NCI-H1694 treated with DMSO at 0.1 percent for 48 hours (cell line): ENCODE data around the gene LMF1.
"Not testable (repeated sequence)": the region's sequence is repeated elsewhere in the genome, so short reads cannot be mapped to it uniquely, and the experiment has no call there.

Source experiments
- DNase-seq: peaks from one replicate; lab custom pipeline; 2025; lab: John Stamatoyannopoulos, UW

LMF1 gene

DNA sequence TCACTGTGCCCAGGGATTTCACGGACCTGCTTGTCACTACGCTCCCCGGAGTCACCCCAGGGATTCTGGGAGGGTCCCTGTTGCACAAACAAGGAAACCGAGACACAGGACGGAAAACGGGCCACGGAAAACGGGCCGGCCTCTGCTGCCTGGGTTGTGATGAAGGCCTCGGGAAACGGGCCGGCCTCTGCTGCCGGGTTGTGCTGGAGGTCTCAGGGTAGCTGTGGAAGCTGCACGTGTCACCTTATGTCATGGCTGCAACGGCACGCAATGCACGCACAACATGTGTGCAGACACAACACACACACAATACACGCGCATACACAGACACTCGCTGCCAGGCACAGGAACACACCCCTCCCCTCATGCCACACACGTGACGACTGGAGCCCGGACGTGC lies 143.3 kb downstream of the LMF1 start:
- no peak for DNase-seq

GRCh38 chr16:825341-826061 lies 145.3 kb downstream of the LMF1 start:
- DNase-seq: no peak

GRCh38 chr16:824601-825000 lies 146.2 kb downstream of the LMF1 start:
- no peak for DNase-seq

- no peak for DNase-seq
These were observed 146.6 kb downstream of the LMF1 start for GRCh38 chr16:824194-824593.

- no peak for DNase-seq
These were observed 147.9 kb downstream of the LMF1 start for GRCh38 chr16:822909-823297.

- no peak for DNase-seq
These were observed 148.4 kb downstream of the LMF1 start for GRCh38 chr16:822174-822908.

- DNase-seq: no peak
These were observed 149.0 kb downstream of the LMF1 start for GRCh38 chr16:821751-822150.

GRCh38 chr16:820748-821147 lies 150.0 kb downstream of the LMF1 start:
- DNase-seq: no peak

- not testable (repeated sequence) for DNase-seq
These were observed 150.8 kb downstream of the LMF1 start for GRCh38 chr16:820044-820408.

- no peak for DNase-seq
These were observed 151.3 kb downstream of the LMF1 start for GRCh38 chr16:819336-820043.

DNA sequence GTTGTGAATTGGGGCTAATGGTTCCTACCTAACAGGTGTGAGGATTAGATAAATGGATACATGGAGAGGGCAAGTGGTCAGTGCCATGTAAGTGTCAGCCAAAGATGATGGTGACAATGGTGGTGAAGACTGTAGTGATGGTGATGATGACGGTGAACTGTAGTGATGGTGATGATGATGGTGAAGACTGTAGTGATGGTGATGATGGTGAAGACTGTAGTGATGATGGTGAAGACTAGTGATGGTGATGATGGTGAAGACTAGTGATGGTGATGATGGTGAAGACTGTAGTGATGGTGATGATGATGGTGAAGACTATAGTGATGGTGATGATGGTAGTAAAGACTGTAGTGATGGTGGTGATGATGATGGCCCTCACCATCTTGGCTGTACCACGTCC lies 152.2 kb downstream of the LMF1 start:
- DNase-seq: no peak

GRCh38 chr16:818132-818531 lies 152.7 kb downstream of the LMF1 start:
- no peak for DNase-seq

DNA sequence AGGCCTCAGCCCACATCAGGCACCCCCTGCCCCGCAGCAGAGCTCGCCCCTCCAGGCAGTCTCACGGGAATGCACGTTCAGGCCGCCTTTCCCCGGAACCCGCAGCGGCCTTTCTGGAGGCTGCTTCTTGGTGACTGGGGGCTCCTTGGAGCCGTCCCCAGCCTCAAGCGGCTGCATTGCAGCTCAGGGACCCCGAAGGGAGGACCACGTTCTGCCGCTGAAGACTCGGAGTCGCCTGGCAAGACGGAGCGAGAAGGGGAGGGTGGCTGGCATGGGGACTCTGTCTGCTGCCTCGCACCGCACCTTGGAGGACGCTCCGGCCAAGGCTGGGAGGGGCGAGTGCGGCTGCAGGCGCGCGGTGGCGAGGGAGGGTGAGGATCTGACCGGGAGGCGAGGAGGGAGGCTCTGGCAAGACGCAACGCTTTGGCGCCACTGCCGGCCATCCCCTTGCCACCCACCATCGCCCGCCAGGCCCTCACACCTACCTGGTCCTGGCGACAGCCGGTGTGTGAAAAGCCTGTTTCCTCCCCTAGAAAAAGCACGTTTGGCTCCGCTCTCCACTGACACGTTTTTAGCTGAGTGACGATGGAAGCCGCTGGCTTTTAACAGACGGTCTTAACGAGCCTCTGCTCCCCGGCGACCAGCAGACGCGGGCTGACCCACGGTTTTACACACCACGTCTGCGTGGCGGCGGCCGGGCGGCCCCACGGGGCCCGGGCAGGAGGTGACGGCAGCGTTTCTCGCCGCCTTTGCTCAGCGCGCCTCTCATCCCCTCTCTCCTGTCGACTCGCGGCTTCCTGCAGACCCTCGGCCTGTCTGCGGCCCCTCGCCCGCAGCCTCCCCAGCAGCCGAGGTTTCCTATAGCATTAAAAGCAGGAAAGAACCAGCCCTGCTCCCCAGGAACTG lies 153.5 kb downstream of the LMF1 start:
- no peak for DNase-seq

- no peak for DNase-seq
These were observed 154.9 kb downstream of the LMF1 start for GRCh38 chr16:815861-816260.

- no peak for DNase-seq
These were observed 155.8 kb downstream of the LMF1 start for GRCh38 chr16:814974-815373.

DNA sequence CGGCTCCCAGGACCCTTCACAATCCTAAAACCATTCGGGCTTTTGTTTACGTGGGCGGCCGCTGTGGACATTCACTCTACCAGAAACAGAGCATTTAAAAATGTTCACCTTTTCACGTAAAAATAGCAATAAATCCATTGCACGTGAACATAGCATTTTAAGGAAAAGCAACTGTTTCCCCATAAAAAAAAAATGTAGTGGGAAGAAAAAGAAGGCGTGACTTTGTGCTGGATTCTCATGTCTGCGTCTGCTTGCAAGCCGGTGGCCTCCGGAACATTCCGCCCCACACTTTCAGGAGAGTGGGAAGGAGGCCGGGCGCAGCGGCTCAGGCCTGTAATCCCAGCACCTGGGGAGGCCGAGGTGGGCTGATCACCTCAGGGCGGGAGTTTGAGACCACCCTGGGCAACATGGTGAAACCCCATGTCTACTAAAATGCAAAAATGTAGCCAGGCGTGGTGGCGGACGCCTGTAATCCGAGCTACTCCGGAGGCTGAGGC lies 156.8 kb downstream of the LMF1 start:
- no peak for DNase-seq

GRCh38 chr16:813204-813915 lies 157.4 kb downstream of the LMF1 start:
- DNase-seq: no peak

GRCh38 chr16:808085-808386 lies 162.7 kb downstream of the LMF1 start:
- DNase-seq: no peak

GRCh38 chr16:807347-808084 lies 163.3 kb downstream of the LMF1 start:
- peak; percentile 47 for DNase-seq

- no peak for DNase-seq
These were observed 165.3 kb downstream of the LMF1 start for GRCh38 chr16:805474-805873.
